Stomach (tissue), 4 donors: Measurements from ENCODE around the gene CEP170.

Experiments used
- CTCF ChIP-seq, 7 experiments: fragments of 450-650 bp in 4 of 7; fragments of 200-600 bp in 3 of 7; sonication (generic) in 3 of 7; IDR thresholded peaks; one replicate each; pipeline ENCODE4 v1.5.1; 2016 to 2019; ENCODE audit warnings: antibody characterized with exemption in 7 of 7, control low read depth in 2 of 7, mild to moderate bottlenecking in 1 of 7
- POLR2A ChIP-seq, 4 donors: fragments of 450-650 bp; IDR thresholded peaks; one replicate each; pipeline ENCODE4 v1.6.1; 2016; ENCODE audit warnings: antibody characterized with exemption in 4 of 4, control low read depth in 2 of 4, mild to moderate bottlenecking in 1 of 4, moderate library complexity in 1 of 4
- POLR2AphosphoS5 ChIP-seq, 3 donors: sonication (generic); formaldehyde crosslinking; IDR thresholded peaks; one replicate each; pipeline ENCODE4 v1.6.1; 2016; ENCODE audit warnings: antibody characterized with exemption in 3 of 3

GRCh38 chr1:243227622-243228021 is 27.5 kb downstream of the CEP170 start:
- TF ChIP-seq POLR2A (IDR thresholded peaks at IDR 0.05) (no peak), CTCF (IDR thresholded peaks at IDR 0.05) (no peak), POLR2AphosphoS5 (IDR thresholded peaks at IDR 0.05) (no peak)
